Mammary microvascular endothelial cell (primary cell): ENCODE data around the gene BCL2A1. TPM values are rescaled to one million over a fixed set of nuclear protein-coding genes. Genes with fewer than 3 reads are reported as not detected.

Experiments
- total RNA-seq: library from RNA; depleted of rRNA; stranded (reverse); fragments of >200 nt; gene quantifications from 2 replicates; pipeline ENCODE4 v1.2.3, GENCODE V29; 2015

The BCL2A1 gene
- total RNA-seq = 0.13 and 0.89 TPM in 2 replicates

GRCh38 chr15:79970624-79971434 is at the start of gene BCL2A1:
Gene BCL2A1, minus strand, starts transcription at chr15:79971196. Its CDS starts 77 bp downstream, at chr15:79971119.

Other genes starting within 250 kb of the BCL2A1 start
- gene MTHFS, start 74.2 kb downstream of the BCL2A1 start, total RNA-seq = 15.7 and 22.9 TPM in 2 replicates
- gene ZFAND6, start 88.5 kb upstream of the BCL2A1 start, total RNA-seq = 81.6 and 82.4 TPM in 2 replicates
- 17.1 and 19.4 TPM in 2 replicates for gene FAH, start 181.8 kb upstream of the BCL2A1 start, total RNA-seq